Ishikawa (cell line): ENCODE results near the gene LDHAL6B.

Experiments
- CEBPB ChIP-seq: IDR thresholded peaks from 2 replicates; pipeline ENCODE4 v1.6.1; 2012
- CREB1 ChIP-seq: IDR thresholded peaks from 2 replicates; pipeline ENCODE4 v1.6.1; 2012; ENCODE audit warnings: low read depth
- EGR1 ChIP-seq: IDR thresholded peaks from 2 replicates; pipeline ENCODE4 v1.6.1; 2012
- EP300 ChIP-seq: IDR thresholded peaks from 2 replicates; pipeline ENCODE4 v1.6.1; 2012; ENCODE audit warnings: borderline replicate concordance
- FOXM1 ChIP-seq: IDR thresholded peaks from 2 replicates; pipeline ENCODE4 v1.6.1; 2012; ENCODE audit warnings: low read depth, borderline replicate concordance
- NFIC ChIP-seq: IDR thresholded peaks from 2 replicates; pipeline ENCODE4 v1.6.1; 2012
- RAD21 ChIP-seq: IDR thresholded peaks from 2 replicates; pipeline ENCODE4 v1.6.1; 2012; ENCODE audit warnings: low read depth
- TAF1 ChIP-seq: IDR thresholded peaks from 2 replicates; pipeline ENCODE4 v1.6.1; 2012; ENCODE audit warnings: low read depth, mild to moderate bottlenecking
- TCF12 ChIP-seq: IDR thresholded peaks from 2 replicates; pipeline ENCODE4 v1.6.1; 2012; ENCODE audit warnings: low read depth
- TEAD4 ChIP-seq: IDR thresholded peaks from 2 replicates; pipeline ENCODE4 v1.6.1; 2012
- YY1 ChIP-seq: IDR thresholded peaks from 2 replicates; pipeline ENCODE4 v1.6.1; 2012; ENCODE audit warnings: low read depth
- ZBTB7A ChIP-seq: IDR thresholded peaks from 2 replicates; pipeline ENCODE4 v1.6.1; 2012; ENCODE audit warnings: low read depth
- TF ChIP-seq, protein P1 (sequence below): IDR thresholded peaks from 2 replicates; pipeline ENCODE4 v1.6.1; 2012; ENCODE audit warnings: low read depth, mild to moderate bottlenecking
- TF ChIP-seq, protein P2 (sequence below): IDR thresholded peaks from 2 replicates; pipeline ENCODE4 v1.6.1; 2012
- TF ChIP-seq, protein P3 (sequence below): IDR thresholded peaks from 2 replicates; pipeline ENCODE4 v1.6.1; 2012

LDHAL6B gene

DNA sequence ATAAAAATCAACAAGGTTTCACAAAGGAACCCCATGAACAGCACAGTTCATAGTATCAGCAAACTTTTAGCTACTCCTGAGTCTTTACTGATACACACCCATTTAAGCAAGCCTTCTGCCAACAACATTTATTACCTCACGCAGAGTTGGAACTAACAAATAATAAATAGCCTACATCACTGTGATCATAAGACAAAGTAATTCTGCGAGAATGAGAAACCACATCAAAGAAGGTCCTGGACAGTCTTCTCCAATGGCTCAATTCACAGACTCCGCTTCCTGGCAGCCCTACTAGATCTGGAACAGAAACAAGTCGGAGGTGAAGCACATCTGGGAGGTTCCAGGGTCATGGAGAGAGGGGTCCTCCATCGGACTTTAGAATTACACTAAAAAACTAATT is 37.0 kb downstream of the LDHAL6B start:
- TF ChIP-seq TEAD4 = no peak
- no peak for TF ChIP-seq TCF12
- TF ChIP-seq FOXM1 = no peak
- no peak for TF ChIP-seq YY1
- no peak for TF ChIP-seq ZBTB7A
- TF ChIP-seq NFIC = no peak
- no peak for TF ChIP-seq TAF1
- TF ChIP-seq CREB1 = no peak
- TF ChIP-seq RAD21 = no peak
- TF ChIP-seq, protein P1, sequence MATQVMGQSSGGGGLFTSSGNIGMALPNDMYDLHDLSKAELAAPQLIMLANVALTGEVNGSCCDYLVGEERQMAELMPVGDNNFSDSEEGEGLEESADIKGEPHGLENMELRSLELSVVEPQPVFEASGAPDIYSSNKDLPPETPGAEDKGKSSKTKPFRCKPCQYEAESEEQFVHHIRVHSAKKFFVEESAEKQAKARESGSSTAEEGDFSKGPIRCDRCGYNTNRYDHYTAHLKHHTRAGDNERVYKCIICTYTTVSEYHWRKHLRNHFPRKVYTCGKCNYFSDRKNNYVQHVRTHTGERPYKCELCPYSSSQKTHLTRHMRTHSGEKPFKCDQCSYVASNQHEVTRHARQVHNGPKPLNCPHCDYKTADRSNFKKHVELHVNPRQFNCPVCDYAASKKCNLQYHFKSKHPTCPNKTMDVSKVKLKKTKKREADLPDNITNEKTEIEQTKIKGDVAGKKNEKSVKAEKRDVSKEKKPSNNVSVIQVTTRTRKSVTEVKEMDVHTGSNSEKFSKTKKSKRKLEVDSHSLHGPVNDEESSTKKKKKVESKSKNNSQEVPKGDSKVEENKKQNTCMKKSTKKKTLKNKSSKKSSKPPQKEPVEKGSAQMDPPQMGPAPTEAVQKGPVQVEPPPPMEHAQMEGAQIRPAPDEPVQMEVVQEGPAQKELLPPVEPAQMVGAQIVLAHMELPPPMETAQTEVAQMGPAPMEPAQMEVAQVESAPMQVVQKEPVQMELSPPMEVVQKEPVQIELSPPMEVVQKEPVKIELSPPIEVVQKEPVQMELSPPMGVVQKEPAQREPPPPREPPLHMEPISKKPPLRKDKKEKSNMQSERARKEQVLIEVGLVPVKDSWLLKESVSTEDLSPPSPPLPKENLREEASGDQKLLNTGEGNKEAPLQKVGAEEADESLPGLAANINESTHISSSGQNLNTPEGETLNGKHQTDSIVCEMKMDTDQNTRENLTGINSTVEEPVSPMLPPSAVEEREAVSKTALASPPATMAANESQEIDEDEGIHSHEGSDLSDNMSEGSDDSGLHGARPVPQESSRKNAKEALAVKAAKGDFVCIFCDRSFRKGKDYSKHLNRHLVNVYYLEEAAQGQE = no peak
- TF ChIP-seq, protein P2, sequence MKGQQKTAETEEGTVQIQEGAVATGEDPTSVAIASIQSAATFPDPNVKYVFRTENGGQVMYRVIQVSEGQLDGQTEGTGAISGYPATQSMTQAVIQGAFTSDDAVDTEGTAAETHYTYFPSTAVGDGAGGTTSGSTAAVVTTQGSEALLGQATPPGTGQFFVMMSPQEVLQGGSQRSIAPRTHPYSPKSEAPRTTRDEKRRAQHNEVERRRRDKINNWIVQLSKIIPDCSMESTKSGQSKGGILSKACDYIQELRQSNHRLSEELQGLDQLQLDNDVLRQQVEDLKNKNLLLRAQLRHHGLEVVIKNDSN = no peak

DNA sequence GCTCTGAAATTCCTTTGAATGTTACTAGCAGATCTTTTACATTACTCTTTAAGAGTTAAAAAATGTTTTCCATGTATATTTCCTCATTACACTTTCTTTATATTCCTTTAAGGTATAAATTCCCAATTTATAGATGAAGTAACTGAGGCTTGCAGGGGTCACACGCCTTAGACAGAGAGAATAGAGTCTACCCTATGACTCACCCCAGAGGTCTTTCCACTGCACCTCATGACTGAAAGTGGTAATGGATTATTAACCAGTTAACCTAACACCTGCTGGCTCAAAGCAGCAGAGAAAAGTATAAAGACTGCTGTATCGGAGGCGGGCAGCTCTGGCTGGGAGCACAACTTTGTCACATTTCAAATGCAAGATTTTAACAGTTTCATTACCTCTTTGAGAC is 37.7 kb downstream of the LDHAL6B start:
- no peak for TF ChIP-seq FOXM1
- TF ChIP-seq EP300 = no peak
- no peak for TF ChIP-seq YY1
- no peak for TF ChIP-seq EGR1
- no peak for TF ChIP-seq CEBPB
- TF ChIP-seq TAF1 = no peak
- TF ChIP-seq TCF12 = no peak
- TF ChIP-seq ZBTB7A = no peak
- no peak for TF ChIP-seq TEAD4
- no peak for TF ChIP-seq CREB1
- TF ChIP-seq, protein P2 = no peak
- TF ChIP-seq, protein P3, sequence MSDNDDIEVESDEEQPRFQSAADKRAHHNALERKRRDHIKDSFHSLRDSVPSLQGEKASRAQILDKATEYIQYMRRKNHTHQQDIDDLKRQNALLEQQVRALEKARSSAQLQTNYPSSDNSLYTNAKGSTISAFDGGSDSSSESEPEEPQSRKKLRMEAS = no peak
- no peak for TF ChIP-seq NFIC
- no peak for TF ChIP-seq RAD21
- TF ChIP-seq, protein P1 = no peak

DNA sequence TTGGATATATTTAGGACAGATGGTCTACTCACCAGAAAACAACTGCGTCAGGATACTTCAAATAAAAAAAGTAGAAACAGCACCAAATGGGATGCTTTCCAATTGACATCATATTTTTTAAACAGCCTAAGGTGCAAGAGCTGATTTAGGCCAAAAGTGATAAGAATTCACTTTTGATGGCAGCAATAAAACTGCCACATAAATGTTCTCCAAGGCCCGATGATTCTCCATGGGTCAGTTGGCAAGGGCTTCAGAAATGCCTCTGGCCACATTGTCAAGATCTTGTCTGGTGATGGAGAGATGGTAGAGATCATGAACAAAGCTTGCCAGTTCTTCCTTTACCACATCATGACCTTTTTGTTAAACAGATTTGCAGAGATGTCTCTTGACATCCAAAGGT is 38.9 kb downstream of the LDHAL6B start:
- no peak for TF ChIP-seq YY1
- no peak for TF ChIP-seq CEBPB
- no peak for TF ChIP-seq TCF12
- no peak for TF ChIP-seq ZBTB7A
- TF ChIP-seq, protein P1 = no peak

DNA sequence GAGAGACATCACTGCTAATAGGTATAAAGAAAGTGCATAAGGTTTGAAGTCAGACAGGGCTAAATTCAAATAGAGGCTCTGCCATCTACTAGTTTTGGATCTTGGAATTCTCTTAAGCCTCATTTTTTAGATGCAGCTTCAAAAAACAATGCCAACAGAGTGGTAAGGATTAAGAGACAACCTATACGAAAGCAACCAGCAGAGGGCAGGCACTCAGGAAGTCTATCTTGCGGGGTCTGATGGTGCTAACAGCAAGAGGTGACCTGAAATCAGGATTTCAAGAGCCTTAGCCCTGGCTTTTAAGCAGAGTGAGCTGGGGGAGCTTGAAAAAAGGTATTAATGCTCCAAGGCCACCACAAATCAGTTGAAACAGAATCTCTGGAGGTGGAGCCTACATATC is 40.7 kb downstream of the LDHAL6B start:
- TF ChIP-seq, protein P2 = no peak
- peak; percentile 63 for TF ChIP-seq RAD21

DNA sequence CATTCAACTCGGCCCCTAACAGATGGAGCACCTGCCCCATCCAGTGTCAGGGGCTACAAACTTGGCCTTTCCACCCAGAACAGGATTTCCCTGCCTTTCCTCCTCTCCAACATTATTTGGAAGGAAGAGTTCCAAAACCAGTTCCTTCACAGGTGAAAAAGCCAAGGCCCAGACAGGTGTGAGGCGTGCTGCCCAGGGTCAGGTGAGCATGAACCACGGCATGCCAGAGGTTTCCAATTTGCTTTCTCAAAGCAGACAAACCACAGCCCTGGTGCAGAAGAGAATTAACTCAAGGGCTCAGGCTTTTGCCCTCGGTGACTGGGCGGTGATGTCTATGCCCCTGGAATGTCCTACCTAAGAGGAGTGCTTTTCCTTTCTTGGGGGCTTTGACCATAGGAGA is 43.2 kb downstream of the LDHAL6B start:
- TF ChIP-seq, protein P2 = no peak
- TF ChIP-seq TEAD4 = no peak
- TF ChIP-seq EGR1 = no peak
- TF ChIP-seq, protein P3 = no peak
- TF ChIP-seq, protein P1 = no peak
- TF ChIP-seq FOXM1 = no peak
- TF ChIP-seq YY1 = no peak
- TF ChIP-seq CREB1 = no peak
- TF ChIP-seq RAD21 = no peak
- TF ChIP-seq TCF12 = no peak
- no peak for TF ChIP-seq NFIC
- TF ChIP-seq TAF1 = no peak
- no peak for TF ChIP-seq EP300
- no peak for TF ChIP-seq ZBTB7A
- no peak for TF ChIP-seq CEBPB
